Endothelial cell of umbilical vein (primary cell): ENCODE data around the gene COL19A1. TPM values are rescaled to one million over a fixed set of nuclear protein-coding genes. Genes with fewer than 3 reads are reported as not detected.

ENCODE experiments used
- BruUV-seq: library from RNA; stranded (reverse); fragments of 400-500 nt; replicated peaks from 2 replicates; lab custom pipeline; 2021; lab: Mats Ljungman, UMichigan
- CTCF ChIA-PET: fragments of 300-600, 350-600 bp; sonication (Branson Sonifier 250); formaldehyde crosslinking; loops from one replicate; lab custom pipeline; 2021; ENCODE audit warnings: antibody characterized with exemption, inconsistent platforms; lab: Charles Lee
- POLR2A ChIA-PET: fragments of 300-600, 350-600 bp; sonication (Branson Sonifier 250); formaldehyde crosslinking; loops from one replicate; lab custom pipeline; 2021; ENCODE audit warnings: antibody characterized with exemption, inconsistent platforms; lab: Charles Lee
- DNase-seq: peaks from one replicate; pipeline ENCODE4 v3.0.0-alpha.2; 2011; ENCODE audit warnings: low read depth, low spot score
- FAIRE-seq: peaks from 2 replicates; lab custom pipeline; 2011; peaks lifted over from hg19 to GRCh38; lab: Jason Lieb, UNC
- H2AFZ ChIP-seq: 2 replicates; pipeline ENCODE4 v1.6.0; 2012; ENCODE audit warnings: low read depth, low read length, control low read depth, inconsistent platforms
- H3K27ac ChIP-seq: 2 replicates; pipeline ENCODE4 v1.5.1; 2011; ENCODE audit warnings: low read depth, mild to moderate bottlenecking, control low read depth, low read length, moderate library complexity; ENCODE audit not compliant: insufficient read depth
- H3K27me3 ChIP-seq, 2 experiments: 2 replicates each; pipeline versions ENCODE4 v1.6.0 to v1.6.1; 2011; ENCODE audit warnings: low read length in 2 of 2, mixed read lengths in 1 of 2; ENCODE audit not compliant: control insufficient read depth in 2 of 2, insufficient read depth in 2 of 2
- H3K36me3 ChIP-seq, 2 experiments: 2 replicates in 1 of 2; 3 replicates in 1 of 2; pipeline ENCODE4 v1.5.1; 2011; ENCODE audit warnings: low read length in 2 of 2, mild to moderate bottlenecking in 1 of 2, moderate library complexity in 1 of 2; ENCODE audit not compliant: control insufficient read depth in 2 of 2, insufficient read depth in 2 of 2; ENCODE audit errors: extremely low read depth in 1 of 2
- H3K4me1 ChIP-seq: 3 replicates; pipeline ENCODE4 v1.5.1; 2011; ENCODE audit warnings: mild to moderate bottlenecking, low read length; ENCODE audit not compliant: control insufficient read depth, insufficient read depth; ENCODE audit errors: extremely low read depth
- H3K4me2 ChIP-seq: 2 replicates; pipeline ENCODE4 v1.6.1; 2011; ENCODE audit warnings: low read length, control low read depth, mixed read lengths; ENCODE audit not compliant: insufficient read depth
- H3K4me3 ChIP-seq, 3 experiments: fragments of 200-600 bp in 1 of 3; sonication (generic), shearing (Covaris generic) in 1 of 3; replicated peaks in 1 of 3; 2 replicates each; pipeline ENCODE4 v1.5.1; 2011 to 2016; ENCODE audit warnings: control low read depth in 3 of 3, low read length in 3 of 3, mild to moderate bottlenecking in 2 of 3, inconsistent platforms in 1 of 3, low read depth in 1 of 3, moderate library complexity in 1 of 3; ENCODE audit not compliant: insufficient read depth in 1 of 3
- H3K79me2 ChIP-seq: 2 replicates; pipeline ENCODE4 v1.6.0; 2012; ENCODE audit warnings: low read length, inconsistent platforms; ENCODE audit not compliant: control insufficient read depth, insufficient read depth
- H3K9ac ChIP-seq: replicated peaks from 2 replicates; pipeline ENCODE3; 2011; ENCODE audit warnings: low read length, control low read depth; ENCODE audit not compliant: insufficient read depth; ENCODE audit errors: extremely low read depth
- H3K9me1 ChIP-seq: replicated peaks from 3 replicates; pipeline ENCODE4 v1.6.0; 2011; ENCODE audit warnings: mild to moderate bottlenecking, low read length; ENCODE audit not compliant: control insufficient read depth, insufficient read depth; ENCODE audit errors: extremely low read depth
- H3K9me3 ChIP-seq: replicated peaks from 2 replicates; pipeline ENCODE4 v1.5.1; 2012; ENCODE audit warnings: low read length, inconsistent platforms; ENCODE audit not compliant: control insufficient read depth, insufficient read depth
- H4K20me1 ChIP-seq: replicated peaks from 2 replicates; pipeline ENCODE3; 2011; ENCODE audit warnings: mild to moderate bottlenecking, low read length; ENCODE audit not compliant: control insufficient read depth, insufficient read depth; ENCODE audit errors: extremely low read depth
- EZH2 ChIP-seq: IDR thresholded peaks from 2 replicates; pipeline ENCODE4 v1.6.1; 2012; ENCODE audit warnings: borderline replicate concordance, low read depth, mild to moderate bottlenecking, moderate library complexity, low read length, inconsistent platforms; ENCODE audit not compliant: severe bottlenecking
- FOS ChIP-seq: IDR thresholded peaks from 2 replicates; pipeline ENCODE4 v1.6.1; 2011; ENCODE audit warnings: mild to moderate bottlenecking, low read length, moderate library complexity, borderline replicate concordance; ENCODE audit not compliant: insufficient read depth
- GATA2 ChIP-seq: IDR thresholded peaks from 2 replicates; pipeline ENCODE4 v1.7.0; 2011; ENCODE audit warnings: low read depth, mild to moderate bottlenecking, moderate library complexity, mixed read lengths, low read length; ENCODE audit not compliant: insufficient read length, insufficient read depth
- JUN ChIP-seq: IDR thresholded peaks from 2 replicates; pipeline ENCODE4 v1.6.1; 2011; ENCODE audit warnings: borderline replicate concordance, low read depth; ENCODE audit not compliant: insufficient read length, insufficient read depth
- MYC ChIP-seq: IDR thresholded peaks from one replicate; pipeline ENCODE4 v1.6.1; 2011; ENCODE audit warnings: mild to moderate bottlenecking, low read depth, low read length
- POLR2A ChIP-seq: IDR thresholded peaks from 2 replicates; pipeline ENCODE4 v1.6.1; 2012; ENCODE audit warnings: low read depth, mild to moderate bottlenecking, control low read depth, low read length
- POLR2AphosphoS5 ChIP-seq: IDR thresholded peaks from 2 replicates; pipeline ENCODE4 v1.6.1; 2012; ENCODE audit warnings: low read depth, mild to moderate bottlenecking, control low read depth, low read length, moderate library complexity; ENCODE audit not compliant: insufficient read depth
- dilution Hi-C: fragments of 300-500 bp; cut with MboI; formaldehyde crosslinking; loops from one replicate; pipeline ENCODE4 v1.15.0; 2019; ENCODE audit warnings: low sequenced_read_pairs; ENCODE audit not compliant: extremely low pct_ligation_motif_present
- intact Hi-C: fragments of 100-400 bp; cut with micrococcal nuclease; formaldehyde crosslinking; loops from one replicate; pipeline ENCODE4 v1.10.0; 2022
- polyA plus RNA-seq, 4 experiments: library from polyadenylated mRNA; depleted of rRNA in 3 of 4; stranded (reverse) in 3 of 4; unstranded in 1 of 4; fragments of >200 nt; gene quantifications; 2 replicates each; pipeline versions ENCODE4 v1.2.1 to v1.2.3, GENCODE V29; 2011 to 2012; ENCODE audit warnings: missing spikeins in 1 of 4
- total RNA-seq: library from RNA; stranded (reverse); gene quantifications from 2 replicates; pipeline ENCODE4 v1.2.3, GENCODE V29; 2021
- TF ChIP-seq, protein P1 (sequence below), 2 donors: IDR thresholded peaks; 1 replicate in 1 of 2; 2 replicates in 1 of 2; pipeline ENCODE4 v1.5.1; 2011; ENCODE audit warnings: low read length in 2 of 2, mild to moderate bottlenecking in 2 of 2, moderate library complexity in 2 of 2, control low read depth in 1 of 2, inconsistent platforms in 1 of 2, low read depth in 1 of 2; ENCODE audit not compliant: insufficient read depth in 1 of 2; ENCODE audit errors: extremely low read depth in 1 of 2
- TF ChIP-seq, protein P2 (sequence below): IDR thresholded peaks from 2 replicates; pipeline ENCODE4 v1.6.1; 2011; ENCODE audit not compliant: insufficient read depth, insufficient read length

Gene COL19A1
- total and polyA plus RNA-seq, 2 donors (not counting 3 experiments of a cell fraction or from before 2014, with no cell fraction given): not detected

DNA sequence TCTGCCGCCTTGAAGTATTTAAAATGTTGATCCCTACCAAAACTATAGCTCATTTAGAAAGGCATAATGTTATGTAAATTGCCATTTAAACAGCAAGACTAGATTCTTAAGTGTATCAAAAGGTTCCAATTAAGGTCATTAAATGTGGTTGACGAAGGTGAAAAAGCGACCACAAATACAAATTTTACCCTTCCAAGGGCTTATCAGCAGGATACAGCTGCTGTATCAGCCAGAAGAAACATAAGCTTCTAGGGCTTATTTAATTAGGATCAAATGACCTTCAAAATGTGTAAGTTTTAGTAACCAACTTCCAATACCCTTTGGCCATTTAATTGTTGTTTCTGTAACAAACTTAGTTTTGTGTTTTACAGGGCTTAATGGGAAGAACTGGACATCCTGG, 296.6 kb downstream of the COL19A1 start:
- POLR2A ChIA-PET: no interaction called here
- Histone ChIP-seq H3K9me1 (no peaks in the 10 kb centered on the region), H3K4me1 (no peaks in the 10 kb centered on the region), H3K9ac (no peak overlapping the region), H3K4me3 (no peak overlapping the region), H3K36me3 (no peaks in the 10 kb centered on the region), H3K27me3 (no peaks in the 10 kb centered on the region), H3K27ac (no peak overlapping the region), H3K9me3 (no peaks in the 10 kb centered on the region), H3K4me2 (no peak overlapping the region), H4K20me1 (no peaks in the 10 kb centered on the region), H3K79me2 (no peaks in the 10 kb centered on the region), H2AFZ (no peak overlapping the region)
- TF ChIP-seq POLR2AphosphoS5 (no peak), JUN (no peak), POLR2A (no peak), MYC (no peak), GATA2 (no peak), EZH2 (no peak), FOS (no peak)
- TF ChIP-seq, protein P1, sequence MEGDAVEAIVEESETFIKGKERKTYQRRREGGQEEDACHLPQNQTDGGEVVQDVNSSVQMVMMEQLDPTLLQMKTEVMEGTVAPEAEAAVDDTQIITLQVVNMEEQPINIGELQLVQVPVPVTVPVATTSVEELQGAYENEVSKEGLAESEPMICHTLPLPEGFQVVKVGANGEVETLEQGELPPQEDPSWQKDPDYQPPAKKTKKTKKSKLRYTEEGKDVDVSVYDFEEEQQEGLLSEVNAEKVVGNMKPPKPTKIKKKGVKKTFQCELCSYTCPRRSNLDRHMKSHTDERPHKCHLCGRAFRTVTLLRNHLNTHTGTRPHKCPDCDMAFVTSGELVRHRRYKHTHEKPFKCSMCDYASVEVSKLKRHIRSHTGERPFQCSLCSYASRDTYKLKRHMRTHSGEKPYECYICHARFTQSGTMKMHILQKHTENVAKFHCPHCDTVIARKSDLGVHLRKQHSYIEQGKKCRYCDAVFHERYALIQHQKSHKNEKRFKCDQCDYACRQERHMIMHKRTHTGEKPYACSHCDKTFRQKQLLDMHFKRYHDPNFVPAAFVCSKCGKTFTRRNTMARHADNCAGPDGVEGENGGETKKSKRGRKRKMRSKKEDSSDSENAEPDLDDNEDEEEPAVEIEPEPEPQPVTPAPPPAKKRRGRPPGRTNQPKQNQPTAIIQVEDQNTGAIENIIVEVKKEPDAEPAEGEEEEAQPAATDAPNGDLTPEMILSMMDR (IDR thresholded peaks at IDR 0.05; ENCODE audit: extremely low read depth in 1 of 2, insufficient read depth in 1 of 2, low read depth in 1 of 2, low read length in 2 of 2): no peak
- TF ChIP-seq, protein P2, sequence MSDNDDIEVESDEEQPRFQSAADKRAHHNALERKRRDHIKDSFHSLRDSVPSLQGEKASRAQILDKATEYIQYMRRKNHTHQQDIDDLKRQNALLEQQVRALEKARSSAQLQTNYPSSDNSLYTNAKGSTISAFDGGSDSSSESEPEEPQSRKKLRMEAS: no peak
- DNase-seq (no peak), FAIRE-seq (no peak)
- intact Hi-C loops: no loop called here
- CTCF ChIA-PET: no interaction called here
- no TSS peak for BruUV-seq
- dilution Hi-C loops: no loop called here
